GM10248 (cell line): ENCODE results near the gene PAPLN.
A peak's percentile ranks its signal among the peaks of the same experiment; 100 is the strongest.

Experiments
- CTCF ChIA-PET: fragments of 300-600 bp; sonication (Branson Sonifier 250); formaldehyde crosslinking; extraction: SDS; loops from one replicate; lab custom pipeline; 2021; ENCODE audit warnings: antibody characterized with exemption; lab: Yijun Ruan, JAX
- POLR2A ChIA-PET: fragments of 350-650 bp; sonication (Branson Sonifier 250); formaldehyde crosslinking; extraction: SDS; loops from one replicate; lab custom pipeline; 2020; ENCODE audit warnings: antibody characterized with exemption; lab: Yijun Ruan, JAX
- DNase-seq: peaks from one replicate; pipeline ENCODE4 v3.0.0; 2012; ENCODE audit errors: extremely low spot score
- TF ChIP-seq, protein P1 (sequence below): IDR thresholded peaks from 2 replicates; pipeline ENCODE4 v1.5.1; 2012; ENCODE audit warnings: mild to moderate bottlenecking, low read depth; ENCODE audit errors: extremely low read depth, missing control alignments, control extremely low read depth

The PAPLN gene

DNA sequence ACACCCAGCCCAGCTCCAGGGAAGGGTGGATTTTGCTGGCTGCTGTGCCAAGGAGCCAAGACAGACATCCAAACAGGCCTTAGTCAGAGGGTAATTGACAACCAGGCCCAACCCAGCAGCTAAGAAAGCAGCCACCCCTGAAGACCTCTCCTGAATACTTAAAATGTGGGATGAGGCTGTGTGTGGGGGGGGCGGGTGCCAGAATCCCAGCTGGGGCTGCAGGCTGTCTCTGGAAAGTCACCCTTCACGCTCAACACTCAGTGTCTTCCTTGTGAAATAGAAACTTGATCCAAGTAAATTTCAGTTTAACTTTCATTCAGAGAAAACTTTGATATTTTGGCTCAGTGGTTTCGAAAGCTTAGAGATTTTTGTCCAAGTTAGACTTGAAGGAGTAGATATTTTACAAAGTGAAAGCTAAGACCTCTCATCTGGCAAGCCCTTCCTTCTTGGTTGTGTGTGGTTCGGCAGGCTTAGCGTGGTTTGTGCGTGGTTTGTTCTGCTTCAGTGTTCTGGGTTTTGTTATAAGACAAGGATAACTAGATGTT lies 5.1 kb downstream of the PAPLN start:
- no peak for DNase-seq
- TF ChIP-seq, protein P1, sequence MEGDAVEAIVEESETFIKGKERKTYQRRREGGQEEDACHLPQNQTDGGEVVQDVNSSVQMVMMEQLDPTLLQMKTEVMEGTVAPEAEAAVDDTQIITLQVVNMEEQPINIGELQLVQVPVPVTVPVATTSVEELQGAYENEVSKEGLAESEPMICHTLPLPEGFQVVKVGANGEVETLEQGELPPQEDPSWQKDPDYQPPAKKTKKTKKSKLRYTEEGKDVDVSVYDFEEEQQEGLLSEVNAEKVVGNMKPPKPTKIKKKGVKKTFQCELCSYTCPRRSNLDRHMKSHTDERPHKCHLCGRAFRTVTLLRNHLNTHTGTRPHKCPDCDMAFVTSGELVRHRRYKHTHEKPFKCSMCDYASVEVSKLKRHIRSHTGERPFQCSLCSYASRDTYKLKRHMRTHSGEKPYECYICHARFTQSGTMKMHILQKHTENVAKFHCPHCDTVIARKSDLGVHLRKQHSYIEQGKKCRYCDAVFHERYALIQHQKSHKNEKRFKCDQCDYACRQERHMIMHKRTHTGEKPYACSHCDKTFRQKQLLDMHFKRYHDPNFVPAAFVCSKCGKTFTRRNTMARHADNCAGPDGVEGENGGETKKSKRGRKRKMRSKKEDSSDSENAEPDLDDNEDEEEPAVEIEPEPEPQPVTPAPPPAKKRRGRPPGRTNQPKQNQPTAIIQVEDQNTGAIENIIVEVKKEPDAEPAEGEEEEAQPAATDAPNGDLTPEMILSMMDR, result no peak
- CTCF ChIA-PET, result interaction anchor here (1.2 to 2.2 kb wide), 4 partner anchors 10 to 229 kb away, joined by 3 to 7 read pairs (median 6); no protein-coding TSS in a partner anchor
- POLR2A ChIA-PET, result no interaction called here

DNA sequence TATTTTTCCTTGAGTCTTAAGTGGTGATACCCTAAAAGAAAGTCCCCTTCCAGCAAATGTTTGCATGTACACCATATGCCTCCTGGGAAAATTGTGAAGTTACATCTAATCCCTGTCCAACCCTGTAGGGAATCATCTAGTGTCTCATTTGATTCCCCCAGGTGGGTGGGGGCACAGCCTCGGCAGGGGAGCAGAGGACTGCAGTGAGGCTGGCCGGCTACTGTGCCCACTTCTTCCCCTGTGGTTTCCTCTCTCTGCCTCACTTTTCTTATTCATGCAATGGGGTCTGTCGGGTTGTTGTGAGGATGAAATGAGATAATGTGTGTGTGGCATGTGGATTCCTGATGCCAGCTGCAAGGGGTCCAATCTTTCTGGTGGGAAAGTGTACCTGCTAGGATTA lies 6.0 kb downstream of the PAPLN start:
- TF ChIP-seq, protein P1, result no peak
- POLR2A ChIA-PET, result no interaction called here
- no peak for DNase-seq
- CTCF ChIA-PET, result interaction anchor here (1.2 to 1.3 kb wide), 2 partner anchors 11 to 228 kb away, joined by 3 to 7 read pairs; no protein-coding TSS in a partner anchor

DNA sequence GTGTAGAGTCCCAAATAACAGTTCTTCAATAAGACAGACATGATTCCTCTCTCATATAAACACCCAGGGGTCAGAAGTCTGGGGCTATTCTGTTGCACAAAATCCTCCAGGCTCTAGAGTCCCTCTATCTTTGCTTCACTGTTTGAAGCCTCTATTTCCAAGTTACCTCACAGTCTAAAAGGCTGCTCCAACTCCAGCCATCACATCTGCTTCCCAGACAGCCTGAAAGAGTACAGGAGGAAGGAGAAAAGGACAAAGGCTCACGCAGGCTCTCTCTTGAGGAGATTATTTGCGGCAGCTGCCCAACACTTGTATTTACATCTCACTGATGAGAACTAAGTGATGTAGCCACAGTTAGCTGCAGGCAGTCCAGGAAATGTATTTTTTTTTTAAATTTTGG lies 6.4 kb downstream of the PAPLN start:
- TF ChIP-seq, protein P1, result no peak
- CTCF ChIA-PET, result interaction anchor here (1.2 to 3.2 kb wide), 2 partner anchors 12 to 228 kb away, joined by 3 to 16 read pairs; no protein-coding TSS in a partner anchor
- no peak for DNase-seq
- POLR2A ChIA-PET, result no interaction called here

DNA sequence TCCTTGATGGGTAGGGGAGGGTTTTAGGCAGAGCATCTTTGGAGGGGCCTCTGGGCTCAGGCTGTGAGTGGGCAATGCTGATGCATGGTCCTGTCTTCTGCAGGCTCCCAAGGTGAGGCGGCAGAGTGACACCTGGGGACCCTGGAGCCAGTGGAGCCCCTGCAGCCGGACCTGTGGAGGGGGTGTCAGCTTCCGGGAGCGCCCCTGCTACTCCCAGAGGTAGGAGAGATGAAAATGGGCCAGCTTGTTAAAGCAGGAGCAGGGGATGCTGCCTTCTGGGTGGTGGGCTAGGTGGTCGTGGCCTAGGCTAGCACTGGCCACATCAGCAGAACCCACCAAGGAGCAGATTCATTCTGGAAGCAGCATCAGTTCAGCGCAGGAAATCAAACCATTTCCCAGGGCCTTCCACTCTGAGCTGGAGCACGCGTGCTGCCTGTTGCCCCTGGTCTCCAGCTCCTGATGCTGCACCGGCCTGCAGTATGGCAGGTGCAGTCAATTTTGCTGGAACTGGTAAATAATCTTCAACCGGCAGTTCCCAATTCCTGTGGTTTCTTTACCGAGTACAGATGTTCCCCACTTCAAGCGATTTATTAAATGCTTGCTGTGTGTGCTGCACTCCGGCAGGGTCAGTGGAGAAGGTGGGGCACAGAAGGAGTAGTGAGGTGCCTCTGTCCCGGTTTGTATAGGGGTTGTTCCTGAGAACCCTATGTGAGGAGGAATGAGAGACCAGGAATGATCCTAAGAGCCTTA lies 7.4 kb downstream of the PAPLN start:
- no peak for DNase-seq
- ChIA-PET POLR2A (interaction anchor here (0.5 kb wide), 1 partner anchor 11 kb away, joined by 3 read pairs; no protein-coding TSS in a partner anchor), CTCF (interaction anchor here (3.2 kb wide), 1 partner anchor 13 kb away, joined by 16 read pairs; no protein-coding TSS in a partner anchor)
- TF ChIP-seq, protein P1, result no peak

DNA sequence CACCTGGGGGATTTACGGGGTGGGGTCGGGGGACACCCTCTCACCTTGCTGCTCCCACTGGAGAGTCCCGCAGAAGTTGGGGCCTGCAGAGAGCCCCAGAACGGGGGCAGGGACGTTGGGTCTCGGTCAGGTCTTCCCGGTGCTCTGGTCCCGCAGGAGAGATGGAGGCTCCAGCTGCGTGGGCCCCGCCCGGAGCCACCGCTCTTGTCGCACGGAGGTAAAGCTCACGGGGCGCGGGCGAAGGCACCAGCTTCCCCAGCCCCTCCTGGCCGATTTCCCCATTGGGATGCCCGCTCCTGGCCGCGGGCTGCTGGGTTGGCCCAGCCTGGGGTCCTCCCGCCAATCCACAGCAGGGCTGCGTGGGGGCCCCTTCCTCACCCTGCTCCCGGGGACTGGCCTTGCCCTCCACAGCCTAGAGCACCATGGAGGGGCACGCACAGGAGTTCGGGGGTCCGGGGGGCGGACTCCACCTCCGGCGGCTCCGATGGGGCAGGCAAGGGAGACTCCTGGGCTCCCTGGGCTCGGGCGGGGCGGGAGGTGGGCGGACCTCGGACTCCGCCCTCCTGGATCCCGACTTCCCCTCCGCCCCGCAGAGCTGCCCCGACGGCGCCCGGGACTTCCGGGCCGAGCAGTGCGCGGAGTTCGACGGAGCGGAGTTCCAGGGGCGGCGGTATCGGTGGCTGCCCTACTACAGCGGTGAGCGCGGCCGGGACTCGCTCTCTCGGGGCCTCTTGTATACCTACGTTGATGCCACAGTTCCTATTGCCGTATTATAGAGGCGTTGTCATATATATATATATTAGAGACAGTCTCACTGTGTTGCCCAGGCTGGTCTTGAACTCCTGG lies 8.4 kb downstream of the PAPLN start:
- ChIA-PET CTCF (interaction anchor here (1.3 to 3.2 kb wide), 2 partner anchors 14 to 18 kb away, joined by 3 to 16 read pairs; no protein-coding TSS in a partner anchor), POLR2A (no interaction called here)
- DNase-seq, result peak; percentile 76
- TF ChIP-seq, protein P1, result no peak
